ENCODE data around the gene CTDSP2. TPM values are rescaled to one million over a fixed set of nuclear protein-coding genes. Genes with fewer than 3 reads are reported as not detected.

The CTDSP2 gene
- total RNA-seq = 128 and 142 TPM in 2 replicates
- 120 and 146 TPM in 2 replicates for polyA plus RNA-seq
- polyA plus RNA-seq (2011; cell fraction: cytosol; rRNA removed) = 159 and 167 TPM in 2 replicates
- 177 and 178 TPM in 2 replicates for polyA plus RNA-seq (2011; cell fraction: nucleus; rRNA removed)
- polyA plus RNA-seq (2012) = 99.2 and 104 TPM in 2 replicates
- polyA minus RNA-seq = 215 and 262 TPM in 2 replicates
- polyA minus RNA-seq (2011; cell fraction: cytosol; rRNA and poly(A)+ RNA removed) = 45.4 TPM
- 94.7 and 98.2 TPM in 2 replicates for polyA minus RNA-seq (2011; cell fraction: nucleus; rRNA and poly(A)+ RNA removed)
- percentile 88 among the genes with signal in this experiment for Bru-seq, nascent RNA
- BruChase-seq, experiment 1, labeled RNA remaining after a 6-hour chase = percentile 97 among the genes with signal in this experiment
- percentile 91 among the genes with signal in this experiment for BruChase-seq, experiment 2, labeled RNA remaining after a 2-hour chase
- long read RNA-seq, full-length matches to known transcripts = 65 of 203 reads
- long read RNA-seq, partial matches to known transcripts = 4 of 203 reads
- long read RNA-seq, other reads (novel, unspliced or antisense) = 134 of 203 reads

DNA sequence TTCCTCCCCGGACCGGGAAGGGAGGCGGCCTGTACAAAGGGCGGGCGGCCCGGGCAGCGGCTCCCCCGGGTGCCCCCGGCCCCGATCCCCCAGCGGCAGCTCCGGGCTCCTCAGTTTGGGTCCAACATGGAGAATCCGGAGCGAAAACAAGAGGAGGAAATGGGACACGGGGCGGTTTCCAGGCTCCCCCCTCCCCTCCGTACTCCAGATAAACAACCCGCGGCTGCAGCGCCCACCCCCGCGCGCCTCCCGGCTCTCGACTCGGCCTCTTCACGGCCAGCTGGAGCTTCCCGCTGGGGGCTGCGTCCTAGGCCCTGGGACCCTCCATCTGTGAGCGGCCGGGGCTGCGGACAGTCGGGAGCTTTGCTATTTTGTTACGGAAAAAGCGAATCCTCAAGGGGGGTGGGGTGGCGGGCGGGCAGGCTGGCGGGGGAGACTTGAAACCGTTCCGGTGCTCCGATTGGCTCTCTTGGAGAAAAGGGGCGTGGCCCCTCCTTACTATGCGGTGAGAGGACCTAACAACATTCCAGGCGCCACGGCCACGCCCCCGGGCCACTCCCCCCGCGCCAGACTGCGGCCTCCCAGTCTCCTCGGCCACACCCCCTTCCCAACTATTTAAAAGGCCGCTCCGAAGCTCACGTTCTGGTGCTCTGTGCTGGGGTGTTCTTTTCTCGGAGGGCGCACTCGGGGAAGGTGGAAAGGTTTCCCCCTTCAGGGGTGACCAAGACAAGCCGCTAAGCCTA, at the start of gene CTDSP2:
Gene CTDSP2 (minus strand): TSS at position 153 of the 743 bp plus-strand sequence. CDS start 294 bp downstream, outside the sequence.
- ChIA-PET POLR2A (interaction anchor here (0.6 to 2.5 kb wide), 10 partner anchors 10 to 59 kb away, joined by 3 to 18 read pairs (median 6); no protein-coding TSS in a partner anchor), CTCF (interaction anchor here (1.1 to 4.5 kb wide), 7 partner anchors 10 to 57 kb away, joined by 5 to 23 read pairs (median 7); no protein-coding TSS in a partner anchor)
- TF ChIP-seq POLR2A (IDR thresholded peaks at IDR 0.05; ENCODE audit: low read depth, low read length) = peak; percentile 52
- TF ChIP-seq, protein P1, sequence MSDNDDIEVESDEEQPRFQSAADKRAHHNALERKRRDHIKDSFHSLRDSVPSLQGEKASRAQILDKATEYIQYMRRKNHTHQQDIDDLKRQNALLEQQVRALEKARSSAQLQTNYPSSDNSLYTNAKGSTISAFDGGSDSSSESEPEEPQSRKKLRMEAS (IDR thresholded peaks at IDR 0.05; ENCODE audit: insufficient read depth, insufficient read length) = no peak
- peak; percentile 71 for TF ChIP-seq POLR2AphosphoS5 (IDR thresholded peaks at IDR 0.05; ENCODE audit: insufficient read depth, low read depth, low read length)
- peaks cover 27% of the 10 kb centered on the region for H3K4me1 ChIP-seq (ENCODE audit: control insufficient read depth, extremely low read depth, insufficient read depth, low read length)
- FAIRE-seq = peak; percentile 96
- H3K79me2 ChIP-seq (ENCODE audit: control insufficient read depth, insufficient read depth, low read length) = peaks cover 45% of the 10 kb centered on the region
- no peaks in the 10 kb centered on the region for H3K36me3 ChIP-seq (ENCODE audit: control insufficient read depth in 2 of 2, extremely low read depth in 1 of 2, insufficient read depth in 2 of 2, low read length in 2 of 2)
- dilution Hi-C loops (cut with MboI; ENCODE audit: extremely low pct_ligation_motif_present, low sequenced_read_pairs) = no loop called here
- intact Hi-C loops (cut with micrococcal nuclease) = loop anchor here (1.0 kb wide), 4 partner anchors 15 to 74 kb away; partner anchors contain the start of genes EEF1AKMT3 and METTL1
- peaks cover 9% of the 10 kb centered on the region in 2 experiments for H3K27me3 ChIP-seq (ENCODE audit: control insufficient read depth in 2 of 2, insufficient read depth in 2 of 2, low read length in 2 of 2)
- no peaks in the 10 kb centered on the region for H3K9me3 ChIP-seq (replicated peaks; ENCODE audit: control insufficient read depth, insufficient read depth, low read length)
- H3K4me3 ChIP-seq (replicated peaks in 1 of 3; ENCODE audit: insufficient read depth in 1 of 3, low read depth in 1 of 3, low read length in 3 of 3) = peak within 1 kb of the TSS; percentile 88 to 100 (median 93)
- peak within 1 kb of the TSS; percentile 84 for H3K9ac ChIP-seq (replicated peaks; ENCODE audit: extremely low read depth, insufficient read depth, low read length)
- BruUV-seq (replicated peaks) = no TSS peak
- peak; percentile 96 for DNase-seq (ENCODE audit: low read depth, low spot score)
- no peaks in the 10 kb centered on the region for H3K9me1 ChIP-seq (replicated peaks; ENCODE audit: control insufficient read depth, extremely low read depth, insufficient read depth, low read length)
- H3K4me2 ChIP-seq (ENCODE audit: insufficient read depth, low read length) = peak within 1 kb of the TSS; percentile 83
- H4K20me1 ChIP-seq (replicated peaks; ENCODE audit: control insufficient read depth, extremely low read depth, insufficient read depth, low read length) = peaks cover 6% of the 10 kb centered on the region
- peak within 1 kb of the TSS; percentile 85 for H3K27ac ChIP-seq (ENCODE audit: insufficient read depth, low read depth, low read length)
- H2AFZ ChIP-seq (ENCODE audit: low read depth, low read length) = peak within 1 kb of the TSS; percentile 96
